SK-N-SH (cell line): ENCODE measurements around the gene TRAF4. TPM values are rescaled to one million over a fixed set of nuclear protein-coding genes. Genes with fewer than 3 reads are reported as not detected.
A peak's percentile ranks its signal among the peaks of the same experiment; 100 is the strongest.

Experiments
- CTCF ChIA-PET: fragments of 300-600, 350-600 bp; formaldehyde crosslinking; extraction: SDS; loops from one replicate; lab custom pipeline; 2021; lab: Yijun Ruan, JAX
- POLR2A ChIA-PET: fragments of 350-600 bp; sonication (Branson Sonifier 250); formaldehyde crosslinking; extraction: SDS; loops from one replicate; lab custom pipeline; 2020; ENCODE audit warnings: antibody characterized with exemption, inconsistent platforms; lab: Yijun Ruan, JAX
- DNase-seq: peaks from one replicate; pipeline ENCODE4 v3.0.0; 2012
- H2AFZ ChIP-seq: fragments of 200-600 bp; sonication (generic); 2 replicates; pipeline ENCODE4 v1.8.1; 2016; ENCODE audit warnings: antibody characterized with exemption, mild to moderate bottlenecking, low read depth
- H3F3A ChIP-seq: fragments of 200-600 bp; sonication (generic); replicated peaks from 2 replicates; pipeline ENCODE3; 2016; ENCODE audit warnings: antibody characterized with exemption, mild to moderate bottlenecking; ENCODE audit not compliant: insufficient read depth
- H3K27ac ChIP-seq, 2 experiments: fragments of 200-500 bp in 1 of 2; fragments of 200-600 bp in 1 of 2; sonication (Bioruptor generic) in 1 of 2; sonication (generic), shearing (Covaris generic) in 1 of 2; 2 replicates each; pipeline versions ENCODE4 v1.5.1 to v1.6.1; 2014 to 2016; ENCODE audit warnings: low read depth in 2 of 2, inconsistent platforms in 1 of 2, low read length in 1 of 2, mild to moderate bottlenecking in 1 of 2, mixed read lengths in 1 of 2
- H3K27me3 ChIP-seq: fragments of 200-600 bp; sonication (generic), shearing (Covaris generic); 2 replicates; pipeline ENCODE4 v1.6.1; 2016; ENCODE audit warnings: mixed run types; ENCODE audit not compliant: insufficient read depth
- H3K36me3 ChIP-seq, 2 experiments: fragments of 200-500 bp in 1 of 2; fragments of 200-600 bp in 1 of 2; sonication (Bioruptor generic) in 1 of 2; sonication (generic) in 1 of 2; replicated peaks in 1 of 2; 2 replicates each; pipeline versions ENCODE3 to v1.5.1; 2014 to 2016; ENCODE audit warnings: low read length in 1 of 2, mild to moderate bottlenecking in 1 of 2; ENCODE audit not compliant: insufficient read depth in 2 of 2, control insufficient read depth in 1 of 2
- H3K4me1 ChIP-seq, 2 experiments: fragments of 200-500 bp in 1 of 2; fragments of 200-600 bp in 1 of 2; sonication (Bioruptor generic) in 1 of 2; sonication (generic), shearing (Covaris generic) in 1 of 2; 2 replicates each; pipeline versions ENCODE4 v1.5.1 to v1.6.1; 2014 to 2016; ENCODE audit warnings: low read depth in 1 of 2, low read length in 1 of 2, mixed run types in 1 of 2; ENCODE audit not compliant: insufficient read depth in 2 of 2, control insufficient read depth in 1 of 2
- H3K4me2 ChIP-seq: fragments of 200-600 bp; sonication (generic), shearing (Covaris generic); 2 replicates; pipeline ENCODE4 v1.6.1; 2017; ENCODE audit warnings: mixed run types
- H3K4me3 ChIP-seq, 2 experiments: fragments of 200-500 bp in 1 of 2; fragments of 200-600 bp in 1 of 2; sonication (Bioruptor generic) in 1 of 2; sonication (generic), shearing (Covaris generic) in 1 of 2; 2 replicates each; pipeline versions ENCODE4 v1.5.1 to v1.8.1; 2014 to 2016; ENCODE audit warnings: low read depth in 2 of 2, inconsistent platforms in 1 of 2, low read length in 1 of 2, mild to moderate bottlenecking in 1 of 2, mixed read lengths in 1 of 2, moderate library complexity in 1 of 2
- H3K79me2 ChIP-seq: fragments of 200-600 bp; sonication (generic); 2 replicates; pipeline ENCODE4 v1.8.1; 2017; ENCODE audit warnings: mild to moderate bottlenecking; ENCODE audit not compliant: insufficient read depth
- H3K9ac ChIP-seq: fragments of 200-600 bp; sonication (generic); 2 replicates; pipeline ENCODE4 v1.6.1; 2017; ENCODE audit warnings: mixed run types
- H3K9me2 ChIP-seq: fragments of 200-600 bp; sonication (generic); 2 replicates; pipeline ENCODE4 v1.6.1; 2017; ENCODE audit warnings: mixed run types
- H3K9me3 ChIP-seq: fragments of 200-600 bp; sonication (generic); 2 replicates; pipeline ENCODE4 v1.6.1; 2017; ENCODE audit warnings: mixed run types, mild to moderate bottlenecking, moderate library complexity
- H4K20me1 ChIP-seq: fragments of 200-600 bp; sonication (generic); 2 replicates; pipeline ENCODE4 v1.6.1; 2017; ENCODE audit warnings: mild to moderate bottlenecking, mixed run types; ENCODE audit not compliant: insufficient read depth
- CHD2 ChIP-seq: fragments of 150-350 bp; IDR thresholded peaks from 2 replicates; pipeline ENCODE4 v1.6.1; 2018; ENCODE audit warnings: low read length; ENCODE audit not compliant: partially characterized antibody
- ELF1 ChIP-seq: IDR thresholded peaks from 2 replicates; pipeline ENCODE4 v1.4.0; 2012
- EP300 ChIP-seq, 2 experiments: IDR thresholded peaks; 2 replicates each; pipeline versions ENCODE4 v1.4.0 to v1.6.1; 2012; ENCODE audit warnings: borderline replicate concordance in 1 of 2, low read depth in 1 of 2, low read length in 1 of 2
- GATA2 ChIP-seq: sonication (generic); formaldehyde crosslinking; IDR thresholded peaks from 2 replicates; pipeline ENCODE4 v1.5.0; 2020; ENCODE audit warnings: mild to moderate bottlenecking, missing genetic modification reagents
- JUND ChIP-seq: IDR thresholded peaks from 2 replicates; pipeline ENCODE4 v1.4.0; 2012
- MEF2A ChIP-seq: IDR thresholded peaks from 2 replicates; pipeline ENCODE4 v1.4.0; 2012; ENCODE audit warnings: low read depth, borderline replicate concordance
- MXI1 ChIP-seq: IDR thresholded peaks from 2 replicates; pipeline ENCODE4 v1.6.1; 2012; ENCODE audit warnings: mild to moderate bottlenecking, low read depth, low read length, improper control_type of control experiment
- NFIC ChIP-seq: IDR thresholded peaks from 2 replicates; pipeline ENCODE4 v1.4.0; 2012; ENCODE audit warnings: borderline replicate concordance
- NRF1 ChIP-seq: IDR thresholded peaks from 2 replicates; pipeline ENCODE4 v1.6.1; 2012; ENCODE audit warnings: low read depth, mild to moderate bottlenecking, low read length
- POLR2AphosphoS5 ChIP-seq: IDR thresholded peaks from 2 replicates; pipeline ENCODE4 v1.6.1; 2012; ENCODE audit warnings: low read depth, low read length
- RAD21 ChIP-seq: IDR thresholded peaks from 2 replicates; pipeline ENCODE4 v1.6.1; 2012; ENCODE audit warnings: mild to moderate bottlenecking, low read length
- RFX5 ChIP-seq: IDR thresholded peaks from 2 replicates; pipeline ENCODE4 v1.6.1; 2012; ENCODE audit warnings: mild to moderate bottlenecking, improper control_type of control experiment, low read length
- RXRA ChIP-seq: IDR thresholded peaks from 2 replicates; pipeline ENCODE4 v1.4.0; 2012; ENCODE audit warnings: low read depth, mild to moderate bottlenecking, borderline replicate concordance
- SMC3 ChIP-seq: IDR thresholded peaks from 2 replicates; pipeline ENCODE4 v1.6.1; 2012; ENCODE audit warnings: low read depth, low read length, improper control_type of control experiment
- TCF12 ChIP-seq: IDR thresholded peaks from 2 replicates; pipeline ENCODE4 v1.4.0; 2012
- TEAD4 ChIP-seq: IDR thresholded peaks from 2 replicates; pipeline ENCODE4 v1.4.0; 2012; ENCODE audit warnings: mild to moderate bottlenecking, borderline replicate concordance; ENCODE audit not compliant: insufficient read depth
- WGBS: methylation state at CpG from one replicate; pipeline ENCODE4 v1.1.6; 2017; ENCODE audit warnings: low lambda C conversion rate; 5-methylcytosine and 5-hydroxymethylcytosine counted together
- polyA plus RNA-seq, 3 experiments: library from polyadenylated mRNA; depleted of rRNA; stranded (reverse); fragments of >200 nt; gene quantifications; 2 replicates each; pipeline ENCODE4 v1.2.3, GENCODE V29; 2012
- TF ChIP-seq, protein P1 (sequence below): fragments of 150-350 bp; IDR thresholded peaks from 2 replicates; pipeline ENCODE4 v1.6.1; 2017; ENCODE audit warnings: antibody characterized with exemption, low read length, low read depth, borderline replicate concordance
- TF ChIP-seq, protein P2 (sequence below): IDR thresholded peaks from 2 replicates; pipeline ENCODE4 v1.4.0; 2012; ENCODE audit warnings: low read depth, borderline replicate concordance
- TF ChIP-seq, protein P3 (sequence below): IDR thresholded peaks from 2 replicates; pipeline ENCODE4 v1.4.0; 2012; ENCODE audit warnings: low read depth, borderline replicate concordance

TRAF4 gene
- polyA plus RNA-seq, 1 of the 3 experiments (the other 2 are of a cell fraction): 95.7 TPM

DNA sequence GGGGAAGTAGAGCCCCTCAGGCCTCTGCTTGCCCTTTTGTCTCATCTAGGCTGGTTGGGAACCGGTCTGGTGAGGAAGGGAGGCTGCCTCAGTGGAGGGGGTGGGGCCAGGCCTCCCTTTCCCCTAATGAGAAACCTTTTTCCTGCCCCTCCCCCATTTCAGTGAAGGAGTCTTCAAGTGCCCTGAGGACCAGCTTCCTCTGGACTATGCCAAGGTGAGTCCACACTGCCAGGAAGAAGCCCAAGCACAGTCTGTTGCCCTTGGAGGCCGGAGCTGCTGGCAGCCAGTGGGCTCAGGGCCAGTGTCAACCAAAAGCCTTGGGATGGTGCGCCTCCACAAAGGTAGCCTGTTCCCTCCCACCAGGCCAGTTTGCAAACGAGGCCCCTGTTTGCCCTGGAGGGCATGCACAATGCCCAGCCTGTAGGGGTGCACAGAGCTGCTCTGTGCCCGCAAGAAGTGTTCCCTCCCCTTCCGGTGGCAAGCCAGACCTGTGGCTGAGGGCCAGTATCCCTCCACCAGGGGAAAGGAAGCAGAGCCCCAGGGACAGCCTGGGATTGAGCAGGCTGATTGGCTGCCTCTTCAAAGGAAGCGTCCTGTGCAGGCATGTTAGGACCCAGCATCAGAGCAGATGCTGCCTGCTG is 3.4 kb downstream of the TRAF4 start:
- peak overlapping the region; percentile 22 to 98; a peak in 3 of 4 replicates for H3K27ac ChIP-seq
- POLR2A ChIA-PET: interaction anchor here (6.5 to 6.6 kb wide), 2 partner anchors 19 to 27 kb away, joined by 45 to 90 read pairs; partner anchors contain the start of genes NEK8, RPL23A and TLCD1

DNA sequence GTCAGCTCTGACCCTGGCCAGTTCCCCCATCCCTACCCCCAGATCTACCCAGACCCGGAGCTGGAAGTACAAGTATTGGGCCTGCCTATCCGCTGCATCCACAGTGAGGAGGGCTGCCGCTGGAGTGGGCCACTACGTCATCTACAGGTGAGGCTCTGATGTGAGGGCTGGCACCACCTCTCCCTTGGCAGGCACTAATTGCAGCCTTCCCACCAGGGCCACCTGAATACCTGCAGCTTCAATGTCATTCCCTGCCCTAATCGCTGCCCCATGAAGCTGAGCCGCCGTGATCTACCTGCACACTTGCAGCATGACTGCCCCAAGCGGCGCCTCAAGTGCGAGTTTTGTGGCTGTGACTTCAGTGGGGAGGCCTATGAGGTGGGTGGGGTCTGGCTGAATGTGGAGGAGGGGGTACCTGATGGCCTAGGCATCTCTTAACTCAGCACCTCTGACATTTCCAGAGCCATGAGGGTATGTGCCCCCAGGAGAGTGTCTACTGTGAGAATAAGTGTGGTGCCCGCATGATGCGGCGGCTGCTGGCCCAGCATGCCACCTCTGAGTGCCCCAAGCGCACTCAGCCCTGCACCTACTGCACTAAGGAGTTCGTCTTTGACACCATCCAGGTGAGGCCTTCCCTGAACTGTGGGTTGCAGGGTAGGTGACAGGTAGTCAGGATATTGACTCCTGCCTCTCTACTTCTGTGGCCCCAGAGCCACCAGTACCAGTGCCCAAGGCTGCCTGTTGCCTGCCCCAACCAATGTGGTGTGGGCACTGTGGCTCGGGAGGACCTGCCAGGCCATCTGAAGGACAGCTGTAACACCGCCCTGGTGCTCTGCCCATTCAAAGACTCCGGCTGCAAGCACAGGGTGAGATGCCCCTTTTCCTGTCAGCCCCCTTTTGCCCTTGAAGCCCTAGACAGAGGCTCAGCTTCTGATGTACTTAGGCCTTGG is 4.3 kb downstream of the TRAF4 start:
- DNase-seq: no peak
- H3K79me2 ChIP-seq: peaks cover 60% of the 10 kb centered on the region
- no peak for TF ChIP-seq EP300 (IDR thresholded peaks at IDR 0.05; ENCODE audit: borderline replicate concordance in 1 of 2, low read depth in 1 of 2, low read length in 1 of 2)
- no peak for TF ChIP-seq SMC3
- no peak for TF ChIP-seq NFIC
- no peak for TF ChIP-seq TCF12
- TF ChIP-seq ELF1: no peak
- TF ChIP-seq MEF2A: no peak
- TF ChIP-seq RAD21: no peak
- TF ChIP-seq, protein P1, sequence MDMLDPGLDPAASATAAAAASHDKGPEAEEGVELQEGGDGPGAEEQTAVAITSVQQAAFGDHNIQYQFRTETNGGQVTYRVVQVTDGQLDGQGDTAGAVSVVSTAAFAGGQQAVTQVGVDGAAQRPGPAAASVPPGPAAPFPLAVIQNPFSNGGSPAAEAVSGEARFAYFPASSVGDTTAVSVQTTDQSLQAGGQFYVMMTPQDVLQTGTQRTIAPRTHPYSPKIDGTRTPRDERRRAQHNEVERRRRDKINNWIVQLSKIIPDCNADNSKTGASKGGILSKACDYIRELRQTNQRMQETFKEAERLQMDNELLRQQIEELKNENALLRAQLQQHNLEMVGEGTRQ: no peak
- TF ChIP-seq MXI1: no peak
- TF ChIP-seq, protein P2, sequence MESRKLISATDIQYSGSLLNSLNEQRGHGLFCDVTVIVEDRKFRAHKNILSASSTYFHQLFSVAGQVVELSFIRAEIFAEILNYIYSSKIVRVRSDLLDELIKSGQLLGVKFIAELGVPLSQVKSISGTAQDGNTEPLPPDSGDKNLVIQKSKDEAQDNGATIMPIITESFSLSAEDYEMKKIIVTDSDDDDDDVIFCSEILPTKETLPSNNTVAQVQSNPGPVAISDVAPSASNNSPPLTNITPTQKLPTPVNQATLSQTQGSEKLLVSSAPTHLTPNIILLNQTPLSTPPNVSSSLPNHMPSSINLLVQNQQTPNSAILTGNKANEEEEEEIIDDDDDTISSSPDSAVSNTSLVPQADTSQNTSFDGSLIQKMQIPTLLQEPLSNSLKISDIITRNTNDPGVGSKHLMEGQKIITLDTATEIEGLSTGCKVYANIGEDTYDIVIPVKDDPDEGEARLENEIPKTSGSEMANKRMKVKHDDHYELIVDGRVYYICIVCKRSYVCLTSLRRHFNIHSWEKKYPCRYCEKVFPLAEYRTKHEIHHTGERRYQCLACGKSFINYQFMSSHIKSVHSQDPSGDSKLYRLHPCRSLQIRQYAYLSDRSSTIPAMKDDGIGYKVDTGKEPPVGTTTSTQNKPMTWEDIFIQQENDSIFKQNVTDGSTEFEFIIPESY: no peak
- TF ChIP-seq POLR2AphosphoS5: no peak
- ChIA-PET CTCF (interaction anchor here (1.0 to 20.4 kb wide), 7 partner anchors 8 to 205 kb away, joined by 3 to 612 read pairs (median 5); partner anchors contain the start of genes DHRS13, NEK8, RPL23A and TLCD1), POLR2A (interaction anchor here (2.9 to 6.6 kb wide), 3 partner anchors 20 to 27 kb away, joined by 45 to 90 read pairs (median 52); partner anchors contain the start of genes NEK8, RPL23A and TLCD1)
- WGBS: 88% methylated on average over 10 of the region's 18 CpGs
- no peak overlapping the region for H2AFZ ChIP-seq
- no peaks in the 10 kb centered on the region for H3K9me3 ChIP-seq
- H3K27ac ChIP-seq: peak overlapping the region in 1 of 2 experiments; percentile 98; a peak in 2 of 4 replicates
- no peaks in the 10 kb centered on the region for H3K27me3 ChIP-seq
- H3K4me3 ChIP-seq: no peak overlapping the region
- peaks cover 31% of the 10 kb centered on the region for H3F3A ChIP-seq
- peaks cover 22 to 33% of the 10 kb centered on the region in 2 experiments; a peak in 3 of 4 replicates for H3K4me1 ChIP-seq
- H3K4me2 ChIP-seq: no peak overlapping the region
- H4K20me1 ChIP-seq: peaks cover 73% of the 10 kb centered on the region
- peaks cover 30 to 41% of the 10 kb centered on the region in 2 experiments for H3K36me3 ChIP-seq
- H3K9ac ChIP-seq: no peak overlapping the region
- no peaks in the 10 kb centered on the region for H3K9me2 ChIP-seq

More for the DNA sequence above, 3.4 kb downstream of the TRAF4 start:
- no peak for DNase-seq
- Histone ChIP-seq H3K4me2 (peak overlapping the region; percentile 99; the same call in 1 of the 2 replicates), H3K4me1 (peaks cover 28 to 36% of the 10 kb centered on the region in 2 experiments; a peak in 3 of 4 replicates), H3K27me3 (no peaks in the 10 kb centered on the region), H3F3A (peaks cover 36% of the 10 kb centered on the region), H3K9me2 (no peaks in the 10 kb centered on the region), H2AFZ (no peak overlapping the region), H3K4me3 (no peak overlapping the region), H3K79me2 (peaks cover 60% of the 10 kb centered on the region), H4K20me1 (peaks cover 70% of the 10 kb centered on the region), H3K9me3 (no peaks in the 10 kb centered on the region), H3K36me3 (peaks cover 29 to 38% of the 10 kb centered on the region in 2 experiments), H3K9ac (no peak overlapping the region)
- no peak for TF ChIP-seq GATA2 (CRISPR knock-in tag)
- no peak for TF ChIP-seq RAD21
- no peak for TF ChIP-seq NFIC
- TF ChIP-seq RXRA: no peak
- TF ChIP-seq NRF1: no peak
- TF ChIP-seq, protein P3, sequence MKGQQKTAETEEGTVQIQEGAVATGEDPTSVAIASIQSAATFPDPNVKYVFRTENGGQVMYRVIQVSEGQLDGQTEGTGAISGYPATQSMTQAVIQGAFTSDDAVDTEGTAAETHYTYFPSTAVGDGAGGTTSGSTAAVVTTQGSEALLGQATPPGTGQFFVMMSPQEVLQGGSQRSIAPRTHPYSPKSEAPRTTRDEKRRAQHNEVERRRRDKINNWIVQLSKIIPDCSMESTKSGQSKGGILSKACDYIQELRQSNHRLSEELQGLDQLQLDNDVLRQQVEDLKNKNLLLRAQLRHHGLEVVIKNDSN: no peak
- no peak for TF ChIP-seq TEAD4
- no peak for TF ChIP-seq POLR2AphosphoS5
- no peak for TF ChIP-seq CHD2
- no peak for TF ChIP-seq RFX5
- no peak for TF ChIP-seq JUND
- TF ChIP-seq, protein P1: no peak
- 76% methylated on average over 4 of the region's 7 CpGs for WGBS
- CTCF ChIA-PET: interaction anchor here (1.0 to 20.4 kb wide), 5 partner anchors 15 to 206 kb away, joined by 4 to 612 read pairs (median 6); partner anchors contain the start of genes DHRS13, NEK8, RPL23A and TLCD1
